Right ventricle myocardium inferior (tissue), 1 donor: Measurements from ENCODE around the gene POLR3B. TPM values are rescaled to one million over a fixed set of nuclear protein-coding genes. Genes with fewer than 3 reads are reported as not detected.
"Not testable (repeated sequence)": the region's sequence is repeated elsewhere in the genome, so short reads cannot be mapped to it uniquely, and the experiment has no call there.

ENCODE experiments used
- ATAC-seq: fragments of 200-7000 bp; cut with Tn5 transposase; one replicate; pipeline ENCODE4 v1.9.1; 2020; ENCODE audit warnings: mild to moderate bottlenecking, moderate library complexity
- DNase-seq: peaks from one replicate; pipeline ENCODE4 v3.0.0; 2021; ENCODE audit errors: missing footprints
- intact Hi-C: fragments of 100-400 bp; cut with DNase I; formaldehyde crosslinking; loops from one replicate; pipeline ENCODE4 v1.11.0; 2022
- long read RNA-seq: library from polyadenylated mRNA; unstranded; transcript quantifications from one replicate; pipeline ENCODE4 v2.0.0, GENCODE V29; 2021
- total RNA-seq: library from RNA; stranded (reverse); fragmentation: NEBNext Ultra II Directional; extraction: Animal tissue kit (Norgen Biotek cat#: 25700); gene quantifications from one replicate; pipeline ENCODE4 v1.2.1, GENCODE V29; 2021
- donor health status: DM: no; HTN: yes; CAD: no; lungs with severe emphysema.

The POLR3B gene
- total RNA-seq = 7.3 TPM
- long read RNA-seq, full-length matches to known transcripts = 5 of 13 reads
- long read RNA-seq, partial matches to known transcripts = 4 of 13 reads
- long read RNA-seq, other reads (novel, unspliced or antisense) = 4 of 13 reads

GRCh38 chr12:106357549-106358395, at the start of gene POLR3B:
Gene POLR3B, plus strand, starts transcription at chr12:106357748. Its CDS starts 132 bp downstream, at chr12:106357880.
- peak; percentile 97 for DNase-seq
- ATAC-seq = peak; percentile 95
- intact Hi-C loops = loop anchor here (1.0 to 10.0 kb wide), 3 partner anchors 55 to 943 kb away; partner anchors contain the start of genes CKAP4 and TCP11L2

- ATAC-seq = no peak
- intact Hi-C loops = loop anchor here (5.0 to 10.0 kb wide), 2 partner anchors 34 to 163 kb away; no protein-coding TSS in a partner anchor
- DNase-seq = no peak
Observed at GRCh38 chr12:106308121-106308520, 49.4 kb upstream of the POLR3B start.

- DNase-seq = no peak
- peak; percentile 32 for ATAC-seq
- intact Hi-C loops = loop anchor here (5.0 to 10.0 kb wide), 2 partner anchors 34 to 164 kb away; no protein-coding TSS in a partner anchor
Observed at GRCh38 chr12:106308611-106309010, 48.9 kb upstream of the POLR3B start.

GRCh38 chr12:106309671-106310505, 47.7 kb upstream of the POLR3B start:
- ATAC-seq (peak; percentile 33), DNase-seq (no peak)
- intact Hi-C loops = loop anchor here (5.0 to 10.0 kb wide), 2 partner anchors 32 to 165 kb away; no protein-coding TSS in a partner anchor

- intact Hi-C loops = no loop called here
- DNase-seq (no peak), ATAC-seq (no peak)
Observed at GRCh38 chr12:106310687-106311086, 46.9 kb upstream of the POLR3B start.

GRCh38 chr12:106311139-106311538, 46.4 kb upstream of the POLR3B start:
- no peak for ATAC-seq
- intact Hi-C loops = no loop called here
- no peak for DNase-seq

GRCh38 chr12:106313413-106313812, 44.1 kb upstream of the POLR3B start:
- ATAC-seq, intact Hi-C loops, DNase-seq: not testable (repeated sequence)

- intact Hi-C loops = no loop called here
- ATAC-seq (no peak), DNase-seq (no peak)
Observed at GRCh38 chr12:106315523-106315922, 42.0 kb upstream of the POLR3B start.

GRCh38 chr12:106317406-106318082, 40.0 kb upstream of the POLR3B start:
- intact Hi-C loops = no loop called here

GRCh38 chr12:106321139-106321850, 36.3 kb upstream of the POLR3B start:
- DNase-seq (no peak), ATAC-seq (peak; percentile 88)
- intact Hi-C loops = no loop called here

More at GRCh38 chr12:106317406-106318082, 40.0 kb upstream of the POLR3B start:
- ATAC-seq (peak; percentile 16), DNase-seq (no peak)

GRCh38 chr12:106323537-106323936, 34.0 kb upstream of the POLR3B start:
- DNase-seq (no peak), ATAC-seq (no peak)
- intact Hi-C loops = no loop called here

- no peak for DNase-seq
- intact Hi-C loops = no loop called here
- ATAC-seq = no peak
Observed at GRCh38 chr12:106327309-106327869, 30.2 kb upstream of the POLR3B start.

- intact Hi-C loops = no loop called here
- ATAC-seq (no peak), DNase-seq (no peak)
Observed at GRCh38 chr12:106328735-106329134, 28.8 kb upstream of the POLR3B start.

GRCh38 chr12:106329231-106329982, 28.1 kb upstream of the POLR3B start:
- no peak for DNase-seq
- intact Hi-C loops = no loop called here
- ATAC-seq = peak; percentile 58

GRCh38 chr12:106331599-106331998, 25.9 kb upstream of the POLR3B start:
- DNase-seq (no peak), ATAC-seq (no peak)
- intact Hi-C loops = no loop called here

- no peak for ATAC-seq
- intact Hi-C loops = no loop called here
- no peak for DNase-seq
Observed at GRCh38 chr12:106332536-106332935, 25.0 kb upstream of the POLR3B start.

- ATAC-seq (no peak), DNase-seq (no peak)
- intact Hi-C loops = no loop called here
Observed at GRCh38 chr12:106333010-106333409, 24.5 kb upstream of the POLR3B start.
